GM13976 (cell line): ENCODE measurements around the gene HOXA10.
A peak's percentile ranks its signal among the peaks of the same experiment; 100 is the strongest.

ENCODE experiments used
- DNase-seq: peaks from one replicate; pipeline ENCODE4 v3.0.0; 2012; ENCODE audit warnings: low spot score
- in situ Hi-C: fragments of 300-500 bp; cut with MboI; formaldehyde crosslinking; loops from one replicate; pipeline ENCODE4 v1.12.0; 2022; ENCODE audit warnings: low sequenced_read_pairs, mixed read lengths, inconsistent platforms; ENCODE audit not compliant: unreplicated experiment
- TF ChIP-seq, protein P1 (sequence below): IDR thresholded peaks from 2 replicates; pipeline ENCODE4 v1.5.1; 2012; ENCODE audit warnings: borderline replicate concordance, mild to moderate bottlenecking; ENCODE audit not compliant: insufficient read depth; ENCODE audit errors: extremely low read depth, missing control alignments, control extremely low read depth

HOXA10 gene

GRCh38 chr7:27145165-27145913, 28.8 kb downstream of the HOXA10 start:
- in situ Hi-C loops, result no loop called here
- DNase-seq, result peak; percentile 20
- TF ChIP-seq, protein P1, sequence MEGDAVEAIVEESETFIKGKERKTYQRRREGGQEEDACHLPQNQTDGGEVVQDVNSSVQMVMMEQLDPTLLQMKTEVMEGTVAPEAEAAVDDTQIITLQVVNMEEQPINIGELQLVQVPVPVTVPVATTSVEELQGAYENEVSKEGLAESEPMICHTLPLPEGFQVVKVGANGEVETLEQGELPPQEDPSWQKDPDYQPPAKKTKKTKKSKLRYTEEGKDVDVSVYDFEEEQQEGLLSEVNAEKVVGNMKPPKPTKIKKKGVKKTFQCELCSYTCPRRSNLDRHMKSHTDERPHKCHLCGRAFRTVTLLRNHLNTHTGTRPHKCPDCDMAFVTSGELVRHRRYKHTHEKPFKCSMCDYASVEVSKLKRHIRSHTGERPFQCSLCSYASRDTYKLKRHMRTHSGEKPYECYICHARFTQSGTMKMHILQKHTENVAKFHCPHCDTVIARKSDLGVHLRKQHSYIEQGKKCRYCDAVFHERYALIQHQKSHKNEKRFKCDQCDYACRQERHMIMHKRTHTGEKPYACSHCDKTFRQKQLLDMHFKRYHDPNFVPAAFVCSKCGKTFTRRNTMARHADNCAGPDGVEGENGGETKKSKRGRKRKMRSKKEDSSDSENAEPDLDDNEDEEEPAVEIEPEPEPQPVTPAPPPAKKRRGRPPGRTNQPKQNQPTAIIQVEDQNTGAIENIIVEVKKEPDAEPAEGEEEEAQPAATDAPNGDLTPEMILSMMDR, result no peak

DNA sequence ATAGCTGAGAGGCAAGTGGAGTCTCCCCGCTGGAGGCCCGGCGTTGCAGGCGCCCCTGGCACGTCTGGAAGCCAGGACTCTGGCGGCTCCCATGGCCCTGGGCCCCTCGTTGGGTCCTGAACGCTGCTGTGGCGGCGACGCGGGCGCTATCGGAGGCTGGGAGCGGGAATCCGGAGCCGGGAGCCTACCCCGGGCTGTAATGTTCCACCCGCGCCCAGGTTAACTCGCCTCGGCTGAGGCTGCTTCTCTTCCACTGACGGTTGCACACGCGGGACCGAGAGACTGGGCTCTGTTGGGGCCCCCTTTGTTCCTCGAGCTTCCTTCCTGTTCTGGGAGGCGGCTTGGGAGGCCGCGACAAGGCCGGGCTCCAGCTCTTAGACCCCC, 29.3 kb downstream of the HOXA10 start:
- no peak for DNase-seq
- in situ Hi-C loops, result no loop called here
- TF ChIP-seq, protein P1, result no peak

GRCh38 chr7:27143950-27144780, 30.0 kb downstream of the HOXA10 start:
- in situ Hi-C loops, result no loop called here
- TF ChIP-seq, protein P1, result no peak

DNA sequence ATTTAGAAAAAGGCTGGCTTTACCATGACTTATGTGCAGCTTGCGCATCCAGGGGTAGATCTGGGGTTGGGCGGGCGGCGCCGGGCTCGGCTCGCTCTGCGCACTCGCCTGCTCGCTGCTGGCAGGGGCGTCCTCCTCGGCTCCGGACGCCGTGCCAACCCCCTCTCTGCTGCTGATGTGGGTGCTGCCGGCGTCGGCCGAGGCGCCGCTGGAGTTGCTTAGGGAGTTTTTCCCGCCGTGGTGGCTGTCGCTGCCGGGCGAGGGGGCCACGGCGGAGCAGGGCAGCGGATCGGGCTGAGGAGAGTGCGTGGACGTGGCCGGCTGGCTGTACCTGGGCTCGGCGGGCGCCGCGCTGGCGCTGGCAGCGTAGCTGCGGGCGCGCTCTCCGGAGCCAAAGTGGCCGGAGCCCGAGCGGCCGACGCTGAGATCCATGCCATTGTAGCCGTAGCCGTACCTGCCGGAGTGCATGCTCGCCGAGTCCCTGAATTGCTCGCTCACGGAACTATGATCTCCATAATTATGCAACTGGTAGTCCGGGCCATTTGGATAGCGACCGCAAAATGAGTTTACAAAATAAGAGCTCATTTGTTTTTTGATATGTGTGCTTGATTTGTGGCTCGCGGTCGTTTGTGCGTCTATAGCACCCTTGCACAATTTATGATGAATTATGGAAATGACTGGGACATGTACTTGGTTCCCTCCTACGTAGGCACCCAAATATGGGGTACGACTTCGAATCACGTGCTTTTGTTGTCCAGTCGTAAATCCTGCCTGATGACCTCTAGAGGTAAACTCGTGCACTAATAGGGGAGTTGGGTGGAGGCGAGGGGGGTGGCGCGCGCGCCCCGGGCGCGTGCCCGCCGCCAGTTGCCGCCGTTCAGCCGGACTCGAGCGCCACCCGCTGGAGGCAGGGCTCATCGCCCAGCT, 30.8 kb downstream of the HOXA10 start, which contains the start of gene HOXA5:
Gene HOXA5 (minus strand): TSS at position 659 of the 927 bp plus-strand sequence. CDS start 74 bp downstream, at position 585.
- peak; percentile 32 for DNase-seq
- in situ Hi-C loops, result no loop called here
- TF ChIP-seq, protein P1, result no peak

More at GRCh38 chr7:27143950-27144780, 30.0 kb downstream of the HOXA10 start:
- DNase-seq, result peak; percentile 16

DNA sequence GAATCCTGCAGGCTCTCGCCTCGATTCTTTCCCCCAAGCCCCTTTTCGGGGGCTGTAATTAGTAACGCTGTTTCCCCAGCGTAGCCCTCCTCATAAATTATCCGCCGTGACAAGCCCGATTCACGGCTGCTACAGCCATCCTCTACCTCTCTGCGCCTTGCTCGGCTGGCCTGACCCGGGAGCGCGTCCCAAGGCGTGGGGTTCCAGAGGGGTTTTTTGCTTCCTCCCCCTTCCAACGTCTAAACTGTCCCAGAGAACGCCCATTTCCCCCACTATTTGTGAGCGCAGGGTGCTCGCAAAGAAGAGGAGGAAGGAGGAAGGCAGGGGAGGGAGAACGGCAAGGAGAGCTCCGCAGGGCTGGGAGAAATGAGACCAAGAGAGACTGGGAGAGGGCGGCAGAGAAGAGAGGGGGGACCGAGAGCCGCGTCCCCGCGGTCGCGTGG, 31.5 kb downstream of the HOXA10 start:
- DNase-seq, result no peak
- in situ Hi-C loops, result no loop called here
- TF ChIP-seq, protein P1, result no peak
